Measurements from ENCODE around the gene SEZ6. TPM values are rescaled to one million over a fixed set of nuclear protein-coding genes. Genes with fewer than 3 reads are reported as not detected.

Gene SEZ6
- total RNA-seq, 1 donor from 2014 or later: 6.7 TPM

- Mint-ChIP-seq H3K27ac (ENCODE audit: unreplicated experiment) (peak within 1 kb of the TSS; percentile 90), H3K4me3 (ENCODE audit: unreplicated experiment) (peak within 1 kb of the TSS; percentile 87), H3K36me3 (ENCODE audit: unreplicated experiment) (no peaks in the 10 kb centered on the region), H3K4me1 (ENCODE audit: low read depth, unreplicated experiment) (peaks cover 11% of the 10 kb centered on the region), H3K9me3 (ENCODE audit: unreplicated experiment) (peaks cover 10% of the 10 kb centered on the region), H3K27me3 (ENCODE audit: unreplicated experiment) (peaks cover 11% of the 10 kb centered on the region)
- TF ChIP-seq CTCF (IDR thresholded peaks at IDR 0.05; ENCODE audit: partially characterized antibody, unreplicated experiment): no peak
- DNase-seq: peak; percentile 99
Measured at GRCh38 chr17:28951428-28951990, 54.3 kb downstream of the SEZ6 start, which contains the start of gene PHF12. Gene PHF12, minus strand, starts transcription at chr17:28951518. Its CDS starts 558 bp downstream, at chr17:28950960.

GRCh38 chr17:28950752-28951427 lies 54.9 kb downstream of the SEZ6 start:
- Mint-ChIP-seq H3K4me3 (ENCODE audit: unreplicated experiment) (peak overlapping the region; percentile 87), H3K27ac (ENCODE audit: unreplicated experiment) (peak overlapping the region; percentile 90), H3K4me1 (ENCODE audit: low read depth, unreplicated experiment) (peaks cover 14% of the 10 kb centered on the region), H3K9me3 (ENCODE audit: unreplicated experiment) (peaks cover 10% of the 10 kb centered on the region), H3K27me3 (ENCODE audit: unreplicated experiment) (peaks cover 11% of the 10 kb centered on the region), H3K36me3 (ENCODE audit: unreplicated experiment) (no peaks in the 10 kb centered on the region)
- no peak for DNase-seq
- TF ChIP-seq CTCF (IDR thresholded peaks at IDR 0.05; ENCODE audit: partially characterized antibody, unreplicated experiment): no peak

GRCh38 chr17:28950017-28950751 lies 55.6 kb downstream of the SEZ6 start:
- Mint-ChIP-seq H3K36me3 (ENCODE audit: unreplicated experiment) (no peaks in the 10 kb centered on the region), H3K27ac (ENCODE audit: unreplicated experiment) (peak overlapping the region; percentile 90), H3K27me3 (ENCODE audit: unreplicated experiment) (peaks cover 11% of the 10 kb centered on the region), H3K4me3 (ENCODE audit: unreplicated experiment) (peak overlapping the region; percentile 87), H3K9me3 (ENCODE audit: unreplicated experiment) (peaks cover 10% of the 10 kb centered on the region), H3K4me1 (ENCODE audit: low read depth, unreplicated experiment) (peaks cover 16% of the 10 kb centered on the region)
- DNase-seq: peak; percentile 65
- no peak for TF ChIP-seq CTCF (IDR thresholded peaks at IDR 0.05; ENCODE audit: partially characterized antibody, unreplicated experiment)

GRCh38 chr17:28949185-28950016 lies 56.4 kb downstream of the SEZ6 start:
- H3K27me3 Mint-ChIP-seq (ENCODE audit: unreplicated experiment): peaks cover 11% of the 10 kb centered on the region
- peak overlapping the region; percentile 92 for H3K27ac Mint-ChIP-seq (ENCODE audit: unreplicated experiment)
- H3K4me3 Mint-ChIP-seq (ENCODE audit: unreplicated experiment): peak overlapping the region; percentile 97
- peaks cover 19% of the 10 kb centered on the region for H3K4me1 Mint-ChIP-seq (ENCODE audit: low read depth, unreplicated experiment)
- TF ChIP-seq CTCF (IDR thresholded peaks at IDR 0.05; ENCODE audit: partially characterized antibody, unreplicated experiment): no peak
- no peaks in the 10 kb centered on the region for H3K36me3 Mint-ChIP-seq (ENCODE audit: unreplicated experiment)
- peak; percentile 70 for DNase-seq
- H3K9me3 Mint-ChIP-seq (ENCODE audit: unreplicated experiment): peaks cover 12% of the 10 kb centered on the region
